Stimulated activated CD8-positive, alpha-beta memory T cell treated with anti-CD3 and anti-CD28 coated beads, Interleukin-4, amount 100 ng/mL, for 24 hours (primary cell): ENCODE results near the gene CCNDBP1.
"Not testable (repeated sequence)": the region's sequence is repeated elsewhere in the genome, so short reads cannot be mapped to it uniquely, and the experiment has no call there.

Experiments
- DNase-seq: peaks from one replicate; pipeline ENCODE4 v3.0.0-alpha.2; 2020; ENCODE audit warnings: low read depth

Gene CCNDBP1

GRCh38 chr15:43215961-43216360 is 30.8 kb downstream of the CCNDBP1 start:
- DNase-seq, result no peak

GRCh38 chr15:43218908-43219706 is 33.9 kb downstream of the CCNDBP1 start:
- DNase-seq, result no peak

- DNase-seq, result no peak
Measured at GRCh38 chr15:43219929-43220928, 35.0 kb downstream of the CCNDBP1 start.

- DNase-seq, result no peak
Measured at GRCh38 chr15:43220991-43221403, 35.8 kb downstream of the CCNDBP1 start, which contains the start of gene EPB42. TSS of gene EPB42 (minus strand) at chr15:43221018. CDS start at chr15:43220825, 193 bp downstream.

GRCh38 chr15:43221422-43221821 is 36.2 kb downstream of the CCNDBP1 start:
- DNase-seq, result no peak

- DNase-seq, result no peak
Measured at GRCh38 chr15:43225201-43225949, 40.2 kb downstream of the CCNDBP1 start.

GRCh38 chr15:43225950-43226255 is 40.7 kb downstream of the CCNDBP1 start:
- not testable (repeated sequence) for DNase-seq

- no peak for DNase-seq
Measured at GRCh38 chr15:43226436-43227305, 41.5 kb downstream of the CCNDBP1 start.

- no peak for DNase-seq
Measured at GRCh38 chr15:43229977-43230376, 44.8 kb downstream of the CCNDBP1 start.

GRCh38 chr15:43230640-43231115 is 45.5 kb downstream of the CCNDBP1 start:
- no peak for DNase-seq

- no peak for DNase-seq
Measured at GRCh38 chr15:43232289-43232874, 47.2 kb downstream of the CCNDBP1 start.

- no peak for DNase-seq
Measured at GRCh38 chr15:43235536-43235935, 50.3 kb downstream of the CCNDBP1 start.

GRCh38 chr15:43237842-43238470 is 52.8 kb downstream of the CCNDBP1 start:
- DNase-seq, result no peak

- DNase-seq, result no peak
Measured at GRCh38 chr15:43238671-43239131, 53.5 kb downstream of the CCNDBP1 start.

- DNase-seq, result no peak
Measured at GRCh38 chr15:43239732-43240491, 54.7 kb downstream of the CCNDBP1 start.

GRCh38 chr15:43241100-43241499 is 55.9 kb downstream of the CCNDBP1 start:
- DNase-seq, result no peak

- no peak for DNase-seq
Measured at GRCh38 chr15:43242616-43243015, 57.4 kb downstream of the CCNDBP1 start.

- DNase-seq, result no peak
Measured at GRCh38 chr15:43243020-43243645, 57.9 kb downstream of the CCNDBP1 start.

- no peak for DNase-seq
Measured at GRCh38 chr15:43244092-43244491, 58.9 kb downstream of the CCNDBP1 start.
